Endodermal cell (in vitro differentiated cells): Measurements from ENCODE around the gene TAT. TPM values are rescaled to one million over a fixed set of nuclear protein-coding genes. Genes with fewer than 3 reads are reported as not detected.

Experiments
- DNase-seq: peaks from one replicate; pipeline ENCODE4 v3.0.0-alpha.2; 2017
- H3K27ac ChIP-seq: 2 replicates; pipeline ENCODE4 v1.5.1; 2013; ENCODE audit warnings: mild to moderate bottlenecking, low read depth, low read length, moderate library complexity
- H3K27me3 ChIP-seq: 2 replicates; pipeline ENCODE4 v1.6.1; 2013; ENCODE audit warnings: mild to moderate bottlenecking, low read length, moderate library complexity; ENCODE audit not compliant: insufficient read depth, control insufficient read depth, poor library complexity, severe bottlenecking
- H3K36me3 ChIP-seq: 2 replicates; pipeline ENCODE4 v1.7.0; 2013; ENCODE audit warnings: mild to moderate bottlenecking, low read length, moderate library complexity; ENCODE audit not compliant: control insufficient read depth, insufficient read depth
- H3K4me1 ChIP-seq: one replicate; pipeline ENCODE4 v1.7.0; 2013; ENCODE audit warnings: low read length; ENCODE audit not compliant: control insufficient read depth, insufficient read depth
- H3K4me3 ChIP-seq: 2 replicates; pipeline ENCODE4 v1.5.1; 2013; ENCODE audit warnings: mild to moderate bottlenecking, low read length, moderate library complexity
- H3K9ac ChIP-seq: 2 replicates; pipeline ENCODE4 v1.6.1; 2013; ENCODE audit warnings: mild to moderate bottlenecking, low read length, moderate library complexity; ENCODE audit not compliant: poor library complexity, severe bottlenecking; ENCODE audit errors: extremely low read depth
- H3K9me3 ChIP-seq: 2 replicates; pipeline ENCODE4 v1.6.1; 2013; ENCODE audit warnings: mild to moderate bottlenecking, low read length, moderate library complexity; ENCODE audit not compliant: control insufficient read depth
- H3K27ac Mint-ChIP-seq: 2 replicates; pipeline ENCODE4 v1.8.0; 2020; ENCODE audit warnings: mixed read lengths
- H3K27me3 Mint-ChIP-seq: 2 replicates; pipeline ENCODE4 v1.8.0; 2021; ENCODE audit warnings: mild to moderate bottlenecking, mixed read lengths; ENCODE audit not compliant: insufficient read depth
- H3K36me3 Mint-ChIP-seq: 2 replicates; pipeline ENCODE4 v1.8.0; 2020; ENCODE audit warnings: low read depth, mixed read lengths
- H3K4me1 Mint-ChIP-seq: 2 replicates; pipeline ENCODE4 v1.8.0; 2020; ENCODE audit warnings: mixed read lengths
- H3K4me3 Mint-ChIP-seq: 2 replicates; pipeline ENCODE4 v1.8.0; 2020; ENCODE audit warnings: mild to moderate bottlenecking, moderate library complexity, mixed read lengths
- H3K9me3 Mint-ChIP-seq: 2 replicates; pipeline ENCODE4 v1.8.0; 2020; ENCODE audit warnings: mild to moderate bottlenecking, mixed read lengths
- CTCF ChIP-seq: fragments of 200-600 bp; sonication (generic); conservative IDR thresholded peaks from 2 replicates; pipeline ENCODE4 v1.5.0; 2021; ENCODE audit warnings: antibody characterized with exemption, mild to moderate bottlenecking
- WGBS, 2 experiments: methylation state at CpG; one replicate each; pipeline versions ENCODE4 v1.1.5 to v1.1.7; 2013; ENCODE audit warnings: missing lambda C conversion rate in 2 of 2, mixed read lengths in 1 of 2; ENCODE audit not compliant: insufficient coverage in 1 of 2, insufficient read length in 1 of 2; 5-methylcytosine and 5-hydroxymethylcytosine counted together
- total RNA-seq, 2 donors: library from RNA; stranded (reverse); fragmentation: NEBNext Ultra II Directional in 1 of 2; extraction: Animal tissue kit (Norgen Biotek cat#: 25700) in 1 of 2; gene quantifications; 2 replicates in 1 of 2; 3 replicates in 1 of 2; pipeline ENCODE4 v1.2.1, GENCODE V29; 2021

The TAT gene
- total RNA-seq, 2 donors from 2014 or later = 0.07 TPM; not detected in 1

GRCh38 chr16:71559855-71560254, 17.0 kb downstream of the TAT start:
- peaks cover 32% of the 10 kb centered on the region for H3K9me3 ChIP-seq
- peaks cover 7% of the 10 kb centered on the region for H3K27me3 ChIP-seq
- Mint-ChIP-seq H3K27me3 (peaks cover 28% of the 10 kb centered on the region), H3K4me1 (peaks cover 5% of the 10 kb centered on the region), H3K9me3 (peaks cover 32% of the 10 kb centered on the region), H3K27ac (no peak overlapping the region), H3K4me3 (no peak overlapping the region), H3K36me3 (no peaks in the 10 kb centered on the region)
- no peak for TF ChIP-seq CTCF
- no peak overlapping the region for H3K4me3 ChIP-seq
- no peak overlapping the region for H3K27ac ChIP-seq
- no peaks in the 10 kb centered on the region for H3K4me1 ChIP-seq
- DNase-seq = no peak
- H3K36me3 ChIP-seq = no peaks in the 10 kb centered on the region
- no peak overlapping the region for H3K9ac ChIP-seq

GRCh38 chr16:71557954-71558582, 18.8 kb downstream of the TAT start:
- H3K9me3 Mint-ChIP-seq = peaks cover 27% of the 10 kb centered on the region
- H3K27me3 Mint-ChIP-seq = peaks cover 32% of the 10 kb centered on the region
- H3K27ac Mint-ChIP-seq = no peak overlapping the region
- no peaks in the 10 kb centered on the region for H3K4me1 ChIP-seq
- H3K4me1 Mint-ChIP-seq = no peaks in the 10 kb centered on the region
- no peaks in the 10 kb centered on the region for H3K36me3 ChIP-seq
- H3K27me3 ChIP-seq = peaks cover 7% of the 10 kb centered on the region
- no peak overlapping the region for H3K4me3 Mint-ChIP-seq
- 65 to 84% methylated on average over 2 to 3 of the region's 3 CpGs for WGBS, 2 experiments
- H3K9ac ChIP-seq = no peak overlapping the region
- no peak overlapping the region for H3K4me3 ChIP-seq
- H3K36me3 Mint-ChIP-seq = no peaks in the 10 kb centered on the region
- no peak overlapping the region for H3K27ac ChIP-seq
- no peak for DNase-seq
- peaks cover 28% of the 10 kb centered on the region for H3K9me3 ChIP-seq
- no peak for TF ChIP-seq CTCF

GRCh38 chr16:71557299-71557698, 19.6 kb downstream of the TAT start:
- Histone ChIP-seq H3K27ac (no peak overlapping the region), H3K9ac (no peak overlapping the region), H3K4me3 (no peak overlapping the region), H3K36me3 (no peaks in the 10 kb centered on the region), H3K9me3 (peaks cover 20% of the 10 kb centered on the region), H3K27me3 (peaks cover 10% of the 10 kb centered on the region), H3K4me1 (no peaks in the 10 kb centered on the region)
- DNase-seq = no peak
- peaks cover 19% of the 10 kb centered on the region for H3K9me3 Mint-ChIP-seq
- H3K4me3 Mint-ChIP-seq = no peak overlapping the region
- 78 to 97% methylated on average over 3 of the region's 3 CpGs for WGBS, 2 experiments
- no peak overlapping the region for H3K27ac Mint-ChIP-seq
- H3K27me3 Mint-ChIP-seq = peaks cover 39% of the 10 kb centered on the region
- no peaks in the 10 kb centered on the region for H3K36me3 Mint-ChIP-seq
- TF ChIP-seq CTCF = no peak
- no peaks in the 10 kb centered on the region for H3K4me1 Mint-ChIP-seq
